Dedifferentiated amniotic fluid mesenchymal stem cell (primary cell): ENCODE measurements around the gene TDRKH.
"Not testable (repeated sequence)": the region's sequence is repeated elsewhere in the genome, so short reads cannot be mapped to it uniquely, and the experiment has no call there.

ENCODE experiments used
- DNase-seq: peaks from one replicate; pipeline ENCODE4 v3.0.0-alpha.2; 2016; ENCODE audit errors: extremely low spot score

TDRKH gene

GRCh38 chr1:151801846-151802245 is 11.5 kb upstream of the TDRKH start:
- no peak for DNase-seq

GRCh38 chr1:151801310-151801820 is 11.1 kb upstream of the TDRKH start:
- DNase-seq: no peak

- no peak for DNase-seq
Measured at GRCh38 chr1:151800830-151801229, 10.5 kb upstream of the TDRKH start.

- DNase-seq: no peak
Measured at GRCh38 chr1:151799179-151800022, 9.1 kb upstream of the TDRKH start.

GRCh38 chr1:151798571-151798970 is 8.3 kb upstream of the TDRKH start:
- no peak for DNase-seq

GRCh38 chr1:151790940-151791651 is 796 bp upstream of the TDRKH start:
- no peak for DNase-seq

GRCh38 chr1:151787689-151788088 is 2.6 kb downstream of the TDRKH start:
- DNase-seq: no peak

GRCh38 chr1:151783796-151784195 is 6.5 kb downstream of the TDRKH start:
- no peak for DNase-seq

GRCh38 chr1:151782741-151783140 is 7.6 kb downstream of the TDRKH start:
- no peak for DNase-seq

GRCh38 chr1:151782026-151782425 is 8.3 kb downstream of the TDRKH start:
- not testable (repeated sequence) for DNase-seq

- DNase-seq: not testable (repeated sequence)
Measured at GRCh38 chr1:151780736-151781135, 9.6 kb downstream of the TDRKH start.

GRCh38 chr1:151779852-151780251 is 10.4 kb downstream of the TDRKH start:
- DNase-seq: no peak

- DNase-seq: no peak
Measured at GRCh38 chr1:151777317-151777716, 13.0 kb downstream of the TDRKH start.

- no peak for DNase-seq
Measured at GRCh38 chr1:151776665-151777062, 13.6 kb downstream of the TDRKH start.

GRCh38 chr1:151775894-151776664 is 14.2 kb downstream of the TDRKH start:
- DNase-seq: no peak

- no peak for DNase-seq
Measured at GRCh38 chr1:151774256-151774922, 15.9 kb downstream of the TDRKH start.

GRCh38 chr1:151773702-151774101 is 16.6 kb downstream of the TDRKH start:
- DNase-seq: no peak

GRCh38 chr1:151769270-151769669 is 21.0 kb downstream of the TDRKH start:
- not testable (repeated sequence) for DNase-seq

- DNase-seq: not testable (repeated sequence)
Measured at GRCh38 chr1:151768351-151769066, 21.8 kb downstream of the TDRKH start.

GRCh38 chr1:151763990-151764389 is 26.3 kb downstream of the TDRKH start:
- no peak for DNase-seq
